B cell (primary cell): ENCODE data around the gene GNA14. TPM values are rescaled to one million over a fixed set of nuclear protein-coding genes. Genes with fewer than 3 reads are reported as not detected.

Experiments
- ATAC-seq: fragments of 200-7000 bp; cut with Tn5 transposase; one replicate; pipeline ENCODE4 v1.10.0; 2021; ENCODE audit warnings: low read depth, mild to moderate bottlenecking, moderate number of reproducible peaks, moderate library complexity
- CTCF ChIA-PET: fragments of 350-600 bp; sonication (Branson Sonifier 250); formaldehyde crosslinking; loops from one replicate; lab custom pipeline; 2021; ENCODE audit warnings: antibody characterized with exemption, inconsistent platforms; lab: Charles Lee
- POLR2A ChIA-PET: fragments of 350-600 bp; sonication (Branson Sonifier 250); formaldehyde crosslinking; loops from one replicate; lab custom pipeline; 2021; ENCODE audit warnings: antibody characterized with exemption; lab: Charles Lee
- DNase-seq: peaks from one replicate; pipeline ENCODE4 v3.0.0; 2013
- H2AFZ ChIP-seq: 2 replicates; pipeline ENCODE4 v1.6.1; 2012; ENCODE audit warnings: mild to moderate bottlenecking, low read depth, low read length; ENCODE audit not compliant: insufficient read depth, poor library complexity, severe bottlenecking
- H3K27ac ChIP-seq, 2 donors: 1 replicate in 1 of 2; 2 replicates in 1 of 2; pipeline ENCODE4 v1.5.1; 2012 to 2013; ENCODE audit warnings: low read length in 2 of 2, mild to moderate bottlenecking in 2 of 2, moderate library complexity in 1 of 2
- H3K27me3 ChIP-seq, 4 experiments: fragments of 200-600 bp in 1 of 4; sonication (generic) in 1 of 4; replicated peaks in 1 of 4; 1 replicate in 2 of 4; 2 replicates in 2 of 4; pipeline versions ENCODE4 v1.6.1 to v1.7.0; 2013 to 2016; ENCODE audit warnings: low read length in 3 of 4, mild to moderate bottlenecking in 2 of 4, mixed read lengths in 1 of 4, moderate library complexity in 1 of 4; ENCODE audit not compliant: insufficient read depth in 4 of 4, control insufficient read depth in 3 of 4; ENCODE audit errors: control extremely low read depth in 1 of 4
- H3K36me3 ChIP-seq, 2 experiments: replicated peaks in 1 of 2; 1 replicate in 1 of 2; 2 replicates in 1 of 2; pipeline versions ENCODE4 v1.6.1 to v1.7.1; 2013; ENCODE audit warnings: low read length in 1 of 2; ENCODE audit not compliant: insufficient read depth in 2 of 2, control insufficient read depth in 1 of 2; ENCODE audit errors: control extremely low read depth in 1 of 2, extremely low read depth in 1 of 2
- H3K4me1 ChIP-seq, 2 donors: fragments of 200-600 bp in 1 of 2; sonication (generic) in 1 of 2; 1 replicate in 1 of 2; 2 replicates in 1 of 2; pipeline versions ENCODE4 v1.5.1 to v1.6.1; 2013 to 2017; ENCODE audit warnings: low read length in 2 of 2; ENCODE audit not compliant: control insufficient read depth in 2 of 2, insufficient read depth in 2 of 2
- H3K4me2 ChIP-seq: replicated peaks from 2 replicates; pipeline ENCODE3; 2012; ENCODE audit warnings: mild to moderate bottlenecking, low read depth, low read length; ENCODE audit not compliant: poor library complexity, severe bottlenecking
- H3K4me3 ChIP-seq, 5 experiments: fragments of 200-600 bp in 1 of 5; sonication (generic) in 1 of 5; 1 replicate in 3 of 5; 2 replicates in 2 of 5; pipeline versions ENCODE4 v1.5.1 to v1.7.0; 2011 to 2016; ENCODE audit warnings: low read length in 4 of 5, mild to moderate bottlenecking in 4 of 5, low read depth in 2 of 5, control low read depth in 1 of 5, moderate library complexity in 1 of 5; ENCODE audit not compliant: insufficient read depth in 1 of 5; ENCODE audit errors: control extremely low read depth in 1 of 5, extremely low read depth in 1 of 5
- H3K79me2 ChIP-seq: fragments of 200-600 bp; sonication (generic); one replicate; pipeline ENCODE4 v1.6.0; 2016; ENCODE audit warnings: low read length; ENCODE audit not compliant: control insufficient read depth, insufficient read depth
- H3K9ac ChIP-seq: fragments of 200-600 bp; sonication (generic); 2 replicates; pipeline ENCODE4 v1.6.1; 2017; ENCODE audit warnings: mild to moderate bottlenecking, low read length, moderate library complexity
- H3K9me3 ChIP-seq, 3 donors: one replicate each; pipeline versions ENCODE4 v1.6.1 to v1.7.1; 2013; ENCODE audit warnings: low read length in 2 of 3; ENCODE audit not compliant: control insufficient read depth in 2 of 3, insufficient read depth in 1 of 3; ENCODE audit errors: control extremely low read depth in 1 of 3
- H4K20me1 ChIP-seq: 2 replicates; pipeline ENCODE4 v1.6.0; 2012; ENCODE audit warnings: mild to moderate bottlenecking, low read length; ENCODE audit not compliant: insufficient read depth, control insufficient read depth, poor library complexity, severe bottlenecking
- H3K27ac Mint-ChIP-seq: one replicate; pipeline ENCODE4 v1.8.0; 2021; ENCODE audit warnings: mixed read lengths
- H3K27me3 Mint-ChIP-seq: one replicate; pipeline ENCODE4 v1.8.0; 2021; ENCODE audit warnings: mixed read lengths
- H3K4me1 Mint-ChIP-seq: one replicate; pipeline ENCODE4 v1.8.0; 2021; ENCODE audit warnings: mixed read lengths
- H3K4me3 Mint-ChIP-seq: one replicate; pipeline ENCODE4 v1.8.0; 2021; ENCODE audit warnings: mixed read lengths
- H3K9me3 Mint-ChIP-seq: one replicate; pipeline ENCODE4 v1.8.0; 2022; ENCODE audit warnings: mixed read lengths; ENCODE audit not compliant: insufficient read depth
- EZH2 ChIP-seq: IDR thresholded peaks from 2 replicates; pipeline ENCODE4 v1.6.1; 2012; ENCODE audit warnings: borderline replicate concordance, low read depth, mild to moderate bottlenecking, moderate library complexity, low read length; ENCODE audit not compliant: insufficient read depth, poor library complexity, severe bottlenecking
- WGBS: methylation state at CpG from one replicate; pipeline ENCODE4 v1.1.5; 2013; ENCODE audit warnings: missing lambda C conversion rate; ENCODE audit not compliant: insufficient coverage; 5-methylcytosine and 5-hydroxymethylcytosine counted together
- intact Hi-C: fragments of 100-400 bp; cut with micrococcal nuclease; formaldehyde crosslinking; loops from one replicate; pipeline ENCODE4 v1.10.0; 2022
- polyA plus RNA-seq: library from polyadenylated mRNA; depleted of rRNA; stranded (reverse); fragments of >200 nt; gene quantifications from 2 replicates; pipeline ENCODE4 v1.2.3, GENCODE V29; 2012
- total RNA-seq, 2 donors: library from RNA; stranded (reverse); fragments of 120-200 nt in 1 of 2; gene quantifications; 1 replicate in 1 of 2; 2 replicates in 1 of 2; pipeline versions ENCODE4 v1.2.3 to v1.2.4, GENCODE V29; 2013 to 2022
- TF ChIP-seq, protein P1 (sequence below): fragments of 200-600 bp; IDR thresholded peaks from one replicate; pipeline ENCODE4 v1.8.0; 2022; ENCODE audit warnings: antibody characterized with exemption, mild to moderate bottlenecking

The GNA14 gene
- total and polyA plus RNA-seq, 2 donors (not counting 1 experiment from before 2014, with no cell fraction given): not detected

- no peak for ATAC-seq
- H3K27ac Mint-ChIP-seq: no peak overlapping the region
- no peak for DNase-seq
- ChIA-PET CTCF (no interaction called here), POLR2A (no interaction called here)
- Histone ChIP-seq H3K4me2 (no peak overlapping the region), H3K36me3 (no peaks in the 10 kb centered on the region), H4K20me1 (no peaks in the 10 kb centered on the region), H3K27ac (no peak overlapping the region), H3K79me2 (no peaks in the 10 kb centered on the region), H2AFZ (no peak overlapping the region), H3K9ac (no peak overlapping the region), H3K4me1 (no peaks in the 10 kb centered on the region), H3K27me3 (peaks cover 0 to 3% (median 0%) of the 10 kb centered on the region in 4 experiments), H3K9me3 (no peaks in the 10 kb centered on the region), H3K4me3 (no peak overlapping the region)
- no CpG with 5 or more reads among the region's 2 CpGs for WGBS
- intact Hi-C loops: no loop called here
- no peak overlapping the region for H3K4me3 Mint-ChIP-seq
- H3K4me1 Mint-ChIP-seq: no peaks in the 10 kb centered on the region
- TF ChIP-seq EZH2: no peak
- TF ChIP-seq, protein P1, sequence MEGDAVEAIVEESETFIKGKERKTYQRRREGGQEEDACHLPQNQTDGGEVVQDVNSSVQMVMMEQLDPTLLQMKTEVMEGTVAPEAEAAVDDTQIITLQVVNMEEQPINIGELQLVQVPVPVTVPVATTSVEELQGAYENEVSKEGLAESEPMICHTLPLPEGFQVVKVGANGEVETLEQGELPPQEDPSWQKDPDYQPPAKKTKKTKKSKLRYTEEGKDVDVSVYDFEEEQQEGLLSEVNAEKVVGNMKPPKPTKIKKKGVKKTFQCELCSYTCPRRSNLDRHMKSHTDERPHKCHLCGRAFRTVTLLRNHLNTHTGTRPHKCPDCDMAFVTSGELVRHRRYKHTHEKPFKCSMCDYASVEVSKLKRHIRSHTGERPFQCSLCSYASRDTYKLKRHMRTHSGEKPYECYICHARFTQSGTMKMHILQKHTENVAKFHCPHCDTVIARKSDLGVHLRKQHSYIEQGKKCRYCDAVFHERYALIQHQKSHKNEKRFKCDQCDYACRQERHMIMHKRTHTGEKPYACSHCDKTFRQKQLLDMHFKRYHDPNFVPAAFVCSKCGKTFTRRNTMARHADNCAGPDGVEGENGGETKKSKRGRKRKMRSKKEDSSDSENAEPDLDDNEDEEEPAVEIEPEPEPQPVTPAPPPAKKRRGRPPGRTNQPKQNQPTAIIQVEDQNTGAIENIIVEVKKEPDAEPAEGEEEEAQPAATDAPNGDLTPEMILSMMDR: no peak
- H3K9me3 Mint-ChIP-seq: peaks cover 4% of the 10 kb centered on the region
- H3K27me3 Mint-ChIP-seq: peaks cover 3% of the 10 kb centered on the region
Observed at GRCh38 chr9:77606526-77606925, 41.6 kb downstream of the GNA14 start.

GRCh38 chr9:77605449-77606220 lies 42.5 kb downstream of the GNA14 start:
- H3K4me2 ChIP-seq: no peak overlapping the region
- Mint-ChIP-seq H3K9me3 (peaks cover 4% of the 10 kb centered on the region), H3K27ac (no peak overlapping the region), H3K27me3 (peaks cover 3% of the 10 kb centered on the region), H3K4me1 (no peaks in the 10 kb centered on the region), H3K4me3 (no peak overlapping the region)
- no peaks in the 10 kb centered on the region for H3K36me3 ChIP-seq
- H2AFZ ChIP-seq: no peak overlapping the region
- intact Hi-C loops: no loop called here
- TF ChIP-seq, protein P1: no peak
- no peak for TF ChIP-seq EZH2
- WGBS: no CpG with 5 or more reads among the region's 4 CpGs
- ATAC-seq (no peak), DNase-seq (no peak)
- no peaks in the 10 kb centered on the region for H3K9me3 ChIP-seq
- POLR2A ChIA-PET: no interaction called here
- H3K4me3 ChIP-seq: no peak overlapping the region
- H3K9ac ChIP-seq: no peak overlapping the region
- no peaks in the 10 kb centered on the region for H4K20me1 ChIP-seq
- H3K4me1 ChIP-seq: no peaks in the 10 kb centered on the region
- no peaks in the 10 kb centered on the region for H3K79me2 ChIP-seq
- H3K27me3 ChIP-seq: peaks cover 0 to 3% (median 0%) of the 10 kb centered on the region in 4 experiments
- CTCF ChIA-PET: no interaction called here
- H3K27ac ChIP-seq: no peak overlapping the region
